Measurements from ENCODE around the gene SLCO2A1. TPM values are rescaled to one million over a fixed set of nuclear protein-coding genes. Genes with fewer than 3 reads are reported as not detected.

Gene SLCO2A1
- total RNA-seq, 2 donors from 2014 or later = 7.0 to 17.5 TPM

GRCh38 chr3:133927540-133928066 lies 102.1 kb downstream of the SLCO2A1 start:
- DNase-seq (peak; percentile 35 to 75 (median 54)), ATAC-seq (peak; percentile 73)
- H3K4me3 ChIP-seq = no peak overlapping the region
- H3K4me1 ChIP-seq = peaks cover 16% of the 10 kb centered on the region
- 1 to 4% methylated on average over 15 to 50 of the region's 51 CpGs for WGBS, 2 donors
- no peak overlapping the region for H3K27ac ChIP-seq
- no peaks in the 10 kb centered on the region for H3K36me3 ChIP-seq (replicated peaks in 1 of 2; ENCODE audit: insufficient read depth in 1 of 2, low read depth in 2 of 2)
- TF ChIP-seq POLR2A (IDR thresholded peaks at IDR 0.05) (no peak), CTCF (IDR thresholded peaks at IDR 0.05) (peak; percentile 45 to 85 (median 76))
- H3K27me3 ChIP-seq = no peaks in the 10 kb centered on the region
- no peaks in the 10 kb centered on the region for H3K9me3 ChIP-seq
- intact Hi-C loops (cut with DNase I) = no loop called here

- Histone ChIP-seq H3K4me3 (no peak overlapping the region), H3K27ac (no peak overlapping the region), H3K4me1 (peaks cover 16% of the 10 kb centered on the region), H3K9me3 (no peaks in the 10 kb centered on the region), H3K27me3 (no peaks in the 10 kb centered on the region), H3K36me3 (replicated peaks in 1 of 2; ENCODE audit: insufficient read depth in 1 of 2, low read depth in 2 of 2) (no peaks in the 10 kb centered on the region)
- TF ChIP-seq CTCF (IDR thresholded peaks at IDR 0.05) = peak in 1 of 7 experiments; percentile 3
- TF ChIP-seq POLR2A (IDR thresholded peaks at IDR 0.05) = no peak
- intact Hi-C loops (cut with DNase I) = no loop called here
- DNase-seq (peak in 1 of 4 donors; percentile 36), ATAC-seq (peak; percentile 45)
- WGBS, 2 donors = 21 to 22% methylated on average over 23 to 34 of the region's 34 CpGs
Observed at GRCh38 chr3:133926736-133927539, 102.8 kb downstream of the SLCO2A1 start.

- WGBS, 2 donors = 93 to 95% methylated on average over 10 of the region's 10 CpGs
- Histone ChIP-seq H3K27me3 (no peaks in the 10 kb centered on the region), H3K4me3 (no peak overlapping the region), H3K27ac (no peak overlapping the region), H3K36me3 (replicated peaks in 1 of 2; ENCODE audit: insufficient read depth in 1 of 2, low read depth in 2 of 2) (no peaks in the 10 kb centered on the region), H3K4me1 (peaks cover 16% of the 10 kb centered on the region), H3K9me3 (no peaks in the 10 kb centered on the region)
- no peak for DNase-seq
- no peak for TF ChIP-seq POLR2A (IDR thresholded peaks at IDR 0.05)
- TF ChIP-seq CTCF (IDR thresholded peaks at IDR 0.05) = no peak
- intact Hi-C loops (cut with DNase I) = no loop called here
- no peak for ATAC-seq
Observed at GRCh38 chr3:133925960-133926735, 103.6 kb downstream of the SLCO2A1 start.

GRCh38 chr3:133924041-133924440 lies 105.7 kb downstream of the SLCO2A1 start:
- intact Hi-C loops (cut with DNase I) = no loop called here
- no peaks in the 10 kb centered on the region for H3K36me3 ChIP-seq (replicated peaks in 1 of 2; ENCODE audit: insufficient read depth in 1 of 2, low read depth in 2 of 2)
- ATAC-seq (no peak), DNase-seq (no peak)
- H3K27ac ChIP-seq = no peak overlapping the region
- TF ChIP-seq POLR2A (IDR thresholded peaks at IDR 0.05) (no peak), CTCF (IDR thresholded peaks at IDR 0.05) (no peak)
- no peaks in the 10 kb centered on the region for H3K9me3 ChIP-seq
- H3K4me1 ChIP-seq = peaks cover 16% of the 10 kb centered on the region
- 58 to 61% methylated on average over 4 of the region's 4 CpGs for WGBS, 2 donors
- no peaks in the 10 kb centered on the region for H3K27me3 ChIP-seq
- H3K4me3 ChIP-seq = no peak overlapping the region

Measured in body of pancreas (tissue), 4 donors.